NT2/D1 (cell line): ENCODE data around the gene ABHD4.

ENCODE experiments used
- YY1 ChIP-seq: IDR thresholded peaks from 2 replicates; pipeline ENCODE4 v1.6.1; 2011; ENCODE audit not compliant: insufficient read length, insufficient read depth
- ZNF274 ChIP-seq: IDR thresholded peaks from 2 replicates; pipeline ENCODE4 v1.6.1; 2011; ENCODE audit warnings: mild to moderate bottlenecking, low read depth, low read length

DNA sequence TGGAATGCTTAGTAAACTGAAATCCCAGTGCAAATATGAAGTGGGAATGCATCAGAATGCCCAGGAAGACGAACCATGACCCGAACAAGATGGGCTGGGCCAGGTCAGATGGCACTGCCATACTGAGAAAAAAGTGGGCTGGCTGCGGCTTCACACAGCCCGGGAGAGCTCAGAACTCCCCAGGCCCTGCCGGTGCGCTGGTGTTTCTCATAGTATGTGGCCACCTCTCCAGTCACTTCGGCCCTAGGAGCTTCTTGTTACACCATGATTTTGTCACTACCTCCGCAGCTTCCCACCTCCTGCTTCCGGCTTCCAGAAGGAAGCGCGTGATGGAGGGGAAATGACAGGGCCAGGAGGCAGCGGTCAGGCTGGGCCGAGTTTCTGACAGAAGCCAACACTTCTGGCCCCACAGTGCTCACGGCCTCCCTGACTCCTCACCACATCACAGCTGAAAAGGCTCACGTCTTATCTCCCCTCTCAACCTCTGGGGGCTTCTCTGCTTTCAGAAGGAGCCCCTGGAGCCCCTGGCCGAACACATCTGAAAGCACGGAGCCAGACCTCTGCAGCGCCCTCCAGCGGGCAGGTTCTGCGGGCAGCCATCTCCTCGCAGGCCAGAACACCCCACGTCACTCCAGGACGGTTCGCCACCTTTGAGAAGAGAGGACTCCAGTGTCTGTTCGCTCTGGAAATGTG, 39.7 kb upstream of the ABHD4 start:
- no peak for TF ChIP-seq YY1
- no peak for TF ChIP-seq ZNF274
